CD4-positive, alpha-beta T cell (primary cell): ENCODE data around the gene RHBDL1. TPM values are rescaled to one million over a fixed set of nuclear protein-coding genes. Genes with fewer than 3 reads are reported as not detected.

Source experiments
- ATAC-seq: fragments of 200-7000 bp; cut with Tn5 transposase; one replicate; pipeline ENCODE4 v1.10.0; 2022; ENCODE audit warnings: mild to moderate bottlenecking; ENCODE audit not compliant: poor library complexity
- CTCF ChIA-PET: fragments of 350-600 bp; sonication (Branson Sonifier 250); formaldehyde crosslinking; loops from one replicate; lab custom pipeline; 2021; ENCODE audit warnings: antibody characterized with exemption, inconsistent platforms; lab: Charles Lee
- POLR2A ChIA-PET: fragments of 350-600 bp; sonication (Branson Sonifier 250); formaldehyde crosslinking; loops from one replicate; lab custom pipeline; 2021; ENCODE audit warnings: antibody characterized with exemption, inconsistent platforms; lab: Charles Lee
- DNase-seq, 14 experiments: peaks; one replicate each; pipeline ENCODE4 v3.0.0-alpha.2; 2013 to 2020; ENCODE audit warnings: mixed read lengths in 2 of 14
- H3K27ac ChIP-seq, 2 donors: one replicate each; pipeline versions ENCODE4 v1.5.1 to v1.7.0; 2013; ENCODE audit warnings: low read length in 2 of 2, low read depth in 1 of 2, mild to moderate bottlenecking in 1 of 2
- H3K27me3 ChIP-seq, 2 experiments: 1 replicate in 1 of 2; 2 replicates in 1 of 2; pipeline versions ENCODE4 v1.6.1 to v1.7.0; 2013; ENCODE audit warnings: low read length in 2 of 2, control low read depth in 1 of 2, mild to moderate bottlenecking in 1 of 2, moderate library complexity in 1 of 2; ENCODE audit not compliant: insufficient read depth in 2 of 2, control insufficient read depth in 1 of 2
- H3K36me3 ChIP-seq: one replicate; pipeline ENCODE4 v1.6.1; 2013; ENCODE audit warnings: low read length, control low read depth; ENCODE audit not compliant: insufficient read depth
- H3K4me1 ChIP-seq: one replicate; pipeline ENCODE4 v1.6.1; 2013; ENCODE audit warnings: low read length, control low read depth; ENCODE audit not compliant: insufficient read depth
- H3K4me3 ChIP-seq: one replicate; pipeline ENCODE4 v1.5.1; 2013; ENCODE audit warnings: mild to moderate bottlenecking, low read length, moderate library complexity
- H3K9me3 ChIP-seq, 2 experiments: 1 replicate in 1 of 2; 2 replicates in 1 of 2; pipeline versions ENCODE4 v1.6.1 to v1.7.0; 2013; ENCODE audit warnings: low read length in 2 of 2, mild to moderate bottlenecking in 2 of 2, control low read depth in 1 of 2, moderate library complexity in 1 of 2; ENCODE audit not compliant: control insufficient read depth in 1 of 2, insufficient read depth in 1 of 2
- H3K27ac Mint-ChIP-seq: one replicate; pipeline ENCODE4 v1.8.0; 2020; ENCODE audit warnings: mixed read lengths
- H3K27me3 Mint-ChIP-seq: one replicate; pipeline ENCODE4 v1.8.0; 2021; ENCODE audit warnings: mixed read lengths
- H3K36me3 Mint-ChIP-seq: one replicate; pipeline ENCODE4 v1.8.0; 2021; ENCODE audit warnings: low read depth, mixed read lengths
- H3K4me1 Mint-ChIP-seq: one replicate; pipeline ENCODE4 v1.8.0; 2021; ENCODE audit warnings: low read depth, mixed read lengths
- H3K4me3 Mint-ChIP-seq: one replicate; pipeline ENCODE4 v1.8.0; 2020; ENCODE audit warnings: mild to moderate bottlenecking, mixed read lengths
- H3K9me3 Mint-ChIP-seq: one replicate; pipeline ENCODE4 v1.8.0; 2020; ENCODE audit warnings: mixed read lengths
- intact Hi-C, 2 experiments: fragments of 100-400 bp; cut with DNase I in 1 of 2; cut with micrococcal nuclease in 1 of 2; formaldehyde crosslinking; loops; one replicate each; pipeline versions ENCODE4 v1.15.1 to v1.9.0; 2023 to 2025; cut with DNase I, micrococcal nuclease
- total RNA-seq, 174 experiments: library from RNA in 2 of 174; stranded (reverse) in 2 of 174; gene quantifications; one replicate each; pipeline ENCODE4 v1.2.3 and lab custom pipeline; 2021 to 2026
- TF ChIP-seq, protein P1 (sequence below): fragments of 200-600 bp; IDR thresholded peaks from one replicate; pipeline ENCODE4 v1.8.0; 2022; ENCODE audit warnings: antibody characterized with exemption, mild to moderate bottlenecking

The RHBDL1 gene
- total RNA-seq, 2 experiments from 2014 or later = 6.6 to 6.9 TPM

GRCh38 chr16:705431-706188, 30.1 kb downstream of the RHBDL1 start, which contains the start of gene FBXL16:
TSS of gene FBXL16 (minus strand) at chr16:705801. CDS start at chr16:697405, 8,396 bp downstream.
- no peaks in the 10 kb centered on the region for H3K9me3 Mint-ChIP-seq
- no peaks in the 10 kb centered on the region for H3K4me1 Mint-ChIP-seq
- ATAC-seq = peak; percentile 30
- peak within 1 kb of the TSS; percentile 45 for H3K4me3 Mint-ChIP-seq
- Histone ChIP-seq H3K36me3 (no peaks in the 10 kb centered on the region), H3K27me3 (peaks cover 83 to 84% of the 10 kb centered on the region in 2 experiments), H3K9me3 (peaks cover 0 to 68% of the 10 kb centered on the region in 2 experiments), H3K4me3 (no peak within 1 kb of the TSS), H3K27ac (no peak within 1 kb of the TSS), H3K4me1 (peaks cover 38% of the 10 kb centered on the region)
- TF ChIP-seq, protein P1, sequence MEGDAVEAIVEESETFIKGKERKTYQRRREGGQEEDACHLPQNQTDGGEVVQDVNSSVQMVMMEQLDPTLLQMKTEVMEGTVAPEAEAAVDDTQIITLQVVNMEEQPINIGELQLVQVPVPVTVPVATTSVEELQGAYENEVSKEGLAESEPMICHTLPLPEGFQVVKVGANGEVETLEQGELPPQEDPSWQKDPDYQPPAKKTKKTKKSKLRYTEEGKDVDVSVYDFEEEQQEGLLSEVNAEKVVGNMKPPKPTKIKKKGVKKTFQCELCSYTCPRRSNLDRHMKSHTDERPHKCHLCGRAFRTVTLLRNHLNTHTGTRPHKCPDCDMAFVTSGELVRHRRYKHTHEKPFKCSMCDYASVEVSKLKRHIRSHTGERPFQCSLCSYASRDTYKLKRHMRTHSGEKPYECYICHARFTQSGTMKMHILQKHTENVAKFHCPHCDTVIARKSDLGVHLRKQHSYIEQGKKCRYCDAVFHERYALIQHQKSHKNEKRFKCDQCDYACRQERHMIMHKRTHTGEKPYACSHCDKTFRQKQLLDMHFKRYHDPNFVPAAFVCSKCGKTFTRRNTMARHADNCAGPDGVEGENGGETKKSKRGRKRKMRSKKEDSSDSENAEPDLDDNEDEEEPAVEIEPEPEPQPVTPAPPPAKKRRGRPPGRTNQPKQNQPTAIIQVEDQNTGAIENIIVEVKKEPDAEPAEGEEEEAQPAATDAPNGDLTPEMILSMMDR = no peak
- POLR2A ChIA-PET = no interaction called here
- H3K27me3 Mint-ChIP-seq = peaks cover 63% of the 10 kb centered on the region
- CTCF ChIA-PET = no interaction called here
- DNase-seq = peak in 1 of 14 experiments; percentile 39
- no peaks in the 10 kb centered on the region for H3K36me3 Mint-ChIP-seq
- H3K27ac Mint-ChIP-seq = no peak within 1 kb of the TSS
- intact Hi-C loops = no loop called here

DNA sequence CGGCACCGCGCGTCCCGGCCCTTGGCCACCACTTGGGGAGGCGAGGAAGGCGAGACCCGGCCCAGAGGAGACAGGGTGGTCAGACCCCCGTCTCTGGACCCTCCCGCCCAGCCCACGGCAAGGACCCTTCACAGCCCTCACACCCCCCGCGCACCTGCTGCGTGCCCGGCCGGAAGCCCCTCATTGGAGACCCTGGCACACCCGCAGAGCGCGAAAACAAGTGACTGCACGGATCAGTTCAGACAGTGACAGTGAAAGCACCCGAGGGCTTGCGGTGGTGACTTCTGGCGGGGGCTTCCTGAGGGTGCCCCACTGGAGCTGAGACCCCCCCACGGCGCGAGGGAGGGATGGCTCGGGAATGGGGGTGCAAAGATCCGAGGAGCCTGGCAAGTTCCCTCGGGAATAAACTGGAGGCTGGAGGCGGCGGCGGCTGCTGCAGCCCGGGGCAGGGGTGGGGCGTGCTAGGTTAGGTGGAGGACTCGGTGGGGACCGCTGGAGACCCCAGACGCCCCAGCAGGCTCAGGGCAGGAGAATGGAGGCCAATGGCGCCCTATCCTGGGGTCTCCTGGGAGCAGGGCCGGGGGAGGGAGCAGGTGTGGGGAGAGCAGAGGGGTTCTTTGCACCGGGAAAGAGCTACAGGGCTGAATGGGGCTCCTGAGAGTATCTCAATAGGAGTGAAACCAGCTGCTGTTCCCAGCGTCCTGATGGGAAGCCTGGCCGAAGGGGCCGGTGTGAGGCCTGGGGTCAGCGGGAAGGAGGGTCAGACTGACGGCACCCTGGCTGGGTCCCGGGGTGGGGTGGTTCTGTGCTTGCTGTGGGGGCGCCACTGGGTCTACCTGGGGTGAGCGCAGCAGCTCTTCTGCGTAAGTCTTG, 31.0 kb downstream of the RHBDL1 start:
- POLR2A ChIA-PET = interaction anchor here (1.4 kb wide), 1 partner anchor 11 kb away, joined by 11 read pairs; no protein-coding TSS in a partner anchor
- H3K4me3 ChIP-seq = no peak overlapping the region
- H3K9me3 ChIP-seq = peaks cover 0 to 67% of the 10 kb centered on the region in 2 experiments
- H3K27me3 Mint-ChIP-seq = peaks cover 63% of the 10 kb centered on the region
- ATAC-seq = no peak
- TF ChIP-seq, protein P1 = no peak
- no peak for DNase-seq
- no peak overlapping the region for H3K27ac Mint-ChIP-seq
- H3K27ac ChIP-seq = no peak overlapping the region
- intact Hi-C loops = no loop called here
- CTCF ChIA-PET = no interaction called here
- H3K27me3 ChIP-seq = peaks cover 85 to 88% of the 10 kb centered on the region in 2 experiments
- no peaks in the 10 kb centered on the region for H3K4me1 Mint-ChIP-seq
- peaks cover 32% of the 10 kb centered on the region for H3K4me1 ChIP-seq
- no peaks in the 10 kb centered on the region for H3K36me3 Mint-ChIP-seq
- H3K9me3 Mint-ChIP-seq = no peaks in the 10 kb centered on the region
- no peaks in the 10 kb centered on the region for H3K36me3 ChIP-seq
- peak overlapping the region; percentile 45 for H3K4me3 Mint-ChIP-seq

DNA sequence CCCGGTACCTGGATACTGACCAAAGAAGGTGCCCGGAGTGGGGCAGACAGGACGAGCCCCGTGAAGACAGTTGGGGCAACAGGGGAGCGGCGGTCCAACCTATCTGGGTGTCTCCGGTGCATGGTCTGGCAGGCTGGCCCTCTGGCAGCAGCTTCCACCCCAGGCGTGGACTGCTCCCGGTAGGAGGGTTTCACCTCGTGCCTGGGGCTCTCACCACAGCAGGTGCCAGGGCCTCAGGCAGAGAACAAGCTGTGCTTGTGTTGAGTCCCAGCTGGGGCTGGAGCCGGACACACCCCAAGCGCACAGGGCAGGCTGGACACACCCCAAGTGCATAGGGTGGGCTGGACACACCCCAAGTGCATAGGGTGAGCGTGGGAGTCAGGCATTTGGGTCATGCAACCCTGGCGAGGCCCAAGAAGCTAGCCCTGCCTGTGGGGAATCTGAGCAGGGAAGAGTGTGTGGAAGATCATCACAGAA, 31.6 kb downstream of the RHBDL1 start:
- DNase-seq (no peak), ATAC-seq (no peak)
- H3K27ac Mint-ChIP-seq = no peak overlapping the region
- no peak overlapping the region for H3K27ac ChIP-seq
- POLR2A ChIA-PET = interaction anchor here (1.4 kb wide), 1 partner anchor 11 kb away, joined by 11 read pairs; no protein-coding TSS in a partner anchor
- CTCF ChIA-PET = no interaction called here
- H3K9me3 ChIP-seq = peaks cover 0 to 60% of the 10 kb centered on the region in 2 experiments
- H3K4me1 ChIP-seq = peaks cover 33% of the 10 kb centered on the region
- intact Hi-C loops = no loop called here
- H3K9me3 Mint-ChIP-seq = no peaks in the 10 kb centered on the region
- no peaks in the 10 kb centered on the region for H3K4me1 Mint-ChIP-seq
- no peaks in the 10 kb centered on the region for H3K36me3 Mint-ChIP-seq
- TF ChIP-seq, protein P1 = no peak
- no peak overlapping the region for H3K4me3 ChIP-seq
- H3K27me3 Mint-ChIP-seq = peaks cover 57% of the 10 kb centered on the region
- peaks cover 80 to 83% of the 10 kb centered on the region in 2 experiments for H3K27me3 ChIP-seq
- no peak overlapping the region for H3K4me3 Mint-ChIP-seq
- H3K36me3 ChIP-seq = no peaks in the 10 kb centered on the region
